Sigmoid colon (tissue), 7 donors: ENCODE results near the gene IMMP2L. TPM values are rescaled to one million over a fixed set of nuclear protein-coding genes. Genes with fewer than 3 reads are reported as not detected.
"Not testable (repeated sequence)": the region's sequence is repeated elsewhere in the genome, so short reads cannot be mapped to it uniquely, and the experiment has no call there.

Experiments used
- DNase-seq: peaks from one replicate; pipeline ENCODE4 v3.0.0-alpha.2; 2019
- H3K27ac ChIP-seq, 4 donors: fragments of 200-600 bp; sonication (generic); one replicate each; pipeline ENCODE4 v1.5.1; 2016 to 2019; ENCODE audit warnings: mild to moderate bottlenecking in 1 of 4
- H3K27me3 ChIP-seq, 3 donors: fragments of 200-600 bp; sonication (generic); one replicate each; pipeline ENCODE4 v1.5.1; 2019; ENCODE audit warnings: mild to moderate bottlenecking in 1 of 3
- H3K36me3 ChIP-seq, 4 donors: fragments of 200-600 bp; sonication (generic); one replicate each; pipeline ENCODE4 v1.5.1; 2016 to 2019
- H3K4me1 ChIP-seq, 4 donors: fragments of 200-600 bp; sonication (generic); one replicate each; pipeline ENCODE4 v1.5.1; 2017 to 2019
- H3K4me3 ChIP-seq, 4 donors: fragments of 200-600 bp; sonication (generic); one replicate each; pipeline ENCODE4 v1.5.1; 2017 to 2019; ENCODE audit warnings: mild to moderate bottlenecking in 2 of 4, moderate library complexity in 1 of 4
- H3K9me3 ChIP-seq, 4 donors: fragments of 200-600 bp in 3 of 4; sonication (generic) in 3 of 4; one replicate each; pipeline versions ENCODE4 v1.5.1 to v1.6.1; 2013 to 2019
- EP300 ChIP-seq, 4 donors: sonication (generic); formaldehyde crosslinking; IDR thresholded peaks; one replicate each; pipeline ENCODE4 v1.6.1; 2017; ENCODE audit warnings: antibody characterized with exemption in 4 of 4
- POLR2A ChIP-seq, 2 donors: fragments of 450-650 bp; IDR thresholded peaks; one replicate each; pipeline ENCODE4 v1.6.1; 2016; ENCODE audit warnings: antibody characterized with exemption in 2 of 2, mild to moderate bottlenecking in 2 of 2, moderate library complexity in 2 of 2
- POLR2AphosphoS5 ChIP-seq, 4 donors: sonication (generic); formaldehyde crosslinking; IDR thresholded peaks; one replicate each; pipeline ENCODE4 v1.6.1; 2017; ENCODE audit warnings: antibody characterized with exemption in 4 of 4
- WGBS, 2 donors: extraction: QIAGEN DNeasy Blood & Tissue Kit; methylation state at CpG; one replicate each; pipeline ENCODE4 v1.1.7; 2013; 5-methylcytosine and 5-hydroxymethylcytosine counted together
- intact Hi-C: fragments of 100-400 bp; cut with DNase I; formaldehyde crosslinking; loops from one replicate; pipeline ENCODE4 v1.15.1; 2023
- polyA plus RNA-seq, 3 donors: library from polyadenylated mRNA; stranded (reverse); fragments of 200-250 nt; gene quantifications; one replicate each; pipeline ENCODE4 v1.2.3, GENCODE V29; 2013
- total RNA-seq, 4 donors: library from RNA; depleted of rRNA; stranded (reverse); fragments of >200 nt; gene quantifications; one replicate each; pipeline ENCODE4 v1.1.0, GENCODE V29; 2016
- TF ChIP-seq, protein P1 (sequence below), 4 experiments: fragments of 450-650 bp in 3 of 4; fragments of 200-600 bp in 1 of 4; IDR thresholded peaks; one replicate each; pipeline ENCODE4 v1.5.1; 2016 to 2019; ENCODE audit warnings: antibody characterized with exemption in 4 of 4, mild to moderate bottlenecking in 3 of 4, moderate library complexity in 2 of 4
- donor health status: healthy with polysubstance abuse.
- donor health status: Bipolar disorder and iron deficiency.
- donor health status: healthy.

Gene IMMP2L
- total and polyA plus RNA-seq, 7 donors, result 2.5 to 57.9 (median 18.5) TPM

DNA sequence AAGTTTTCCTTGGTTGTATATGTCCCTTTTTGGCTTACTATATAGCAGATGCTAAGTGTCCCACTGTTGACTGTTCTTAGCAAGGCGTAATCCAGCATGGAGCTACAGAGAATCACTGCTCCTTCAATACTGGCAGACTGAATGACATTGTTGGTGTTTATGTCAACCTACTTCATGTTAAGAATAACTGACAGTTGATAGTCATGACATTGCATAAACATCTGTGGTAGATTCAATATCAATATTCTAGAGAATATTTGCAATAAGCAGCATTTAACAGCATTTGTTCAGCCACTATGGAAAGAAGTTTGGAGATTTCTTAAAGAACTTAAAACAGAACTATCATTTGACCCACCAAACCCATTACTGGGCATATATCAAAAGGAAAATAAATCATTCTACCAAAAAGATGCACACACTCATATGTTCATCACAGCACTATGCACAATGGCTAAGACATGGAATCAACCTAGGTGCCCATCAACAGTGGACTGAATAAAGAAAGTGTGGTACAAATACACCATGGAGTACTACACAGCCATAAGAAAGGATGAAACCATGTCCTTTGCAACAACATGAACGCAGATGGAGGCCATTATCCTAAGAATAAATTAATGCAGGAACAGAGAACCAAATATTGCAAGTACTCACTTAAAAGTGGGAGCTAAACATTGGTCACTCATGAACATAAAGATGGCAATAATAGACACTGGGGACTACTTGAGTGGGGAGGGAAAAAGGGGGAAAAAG, 88.7 kb downstream of the IMMP2L start:
- H3K4me3 ChIP-seq, result no peak overlapping the region
- 71 to 96% methylated on average over 2 of the region's 2 CpGs for WGBS, 2 donors
- DNase-seq, result no peak
- no peaks in the 10 kb centered on the region for H3K36me3 ChIP-seq
- TF ChIP-seq EP300 (IDR thresholded peaks at IDR 0.05) (no peak), POLR2AphosphoS5 (IDR thresholded peaks at IDR 0.05) (no peak)
- peaks cover 0 to 3% (median 0%) of the 10 kb centered on the region in 4 donors for H3K9me3 ChIP-seq
- intact Hi-C loops, result no loop called here
- H3K4me1 ChIP-seq, result peaks cover 0 to 9% (median 0%) of the 10 kb centered on the region in 4 donors
- no peaks in the 10 kb centered on the region for H3K27me3 ChIP-seq
- H3K27ac ChIP-seq, result no peak overlapping the region

DNA sequence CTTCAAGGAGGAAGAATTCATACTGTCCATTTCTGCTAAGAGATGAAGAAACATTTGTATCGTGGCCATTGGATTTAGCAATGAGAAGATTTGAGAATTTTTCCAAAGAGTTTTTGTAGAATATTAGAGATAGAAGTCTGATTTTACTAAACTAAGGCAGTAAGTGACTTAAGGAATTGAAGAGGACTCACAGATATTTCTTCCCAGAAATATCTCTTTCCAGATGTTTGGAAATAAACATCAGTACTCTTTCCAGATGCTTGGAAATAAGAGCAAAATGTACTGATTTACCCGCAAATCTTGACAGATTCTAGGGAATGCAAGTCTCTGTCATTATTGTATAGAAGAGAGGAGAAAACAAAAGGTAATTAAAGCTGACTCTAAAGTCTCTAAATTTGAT, 91.3 kb downstream of the IMMP2L start:
- H3K36me3 ChIP-seq, result no peaks in the 10 kb centered on the region
- TF ChIP-seq POLR2A (IDR thresholded peaks at IDR 0.05), result no peak
- H3K4me3 ChIP-seq, result no peak overlapping the region
- intact Hi-C loops, result no loop called here
- peaks cover 0 to 3% (median 0%) of the 10 kb centered on the region in 4 donors for H3K9me3 ChIP-seq
- 85 to 88% methylated on average over 2 of the region's 2 CpGs for WGBS, 2 donors
- no peak overlapping the region for H3K27ac ChIP-seq
- peaks cover 0 to 4% (median 0%) of the 10 kb centered on the region in 4 donors for H3K4me1 ChIP-seq
- no peak for DNase-seq
- no peaks in the 10 kb centered on the region for H3K27me3 ChIP-seq

DNA sequence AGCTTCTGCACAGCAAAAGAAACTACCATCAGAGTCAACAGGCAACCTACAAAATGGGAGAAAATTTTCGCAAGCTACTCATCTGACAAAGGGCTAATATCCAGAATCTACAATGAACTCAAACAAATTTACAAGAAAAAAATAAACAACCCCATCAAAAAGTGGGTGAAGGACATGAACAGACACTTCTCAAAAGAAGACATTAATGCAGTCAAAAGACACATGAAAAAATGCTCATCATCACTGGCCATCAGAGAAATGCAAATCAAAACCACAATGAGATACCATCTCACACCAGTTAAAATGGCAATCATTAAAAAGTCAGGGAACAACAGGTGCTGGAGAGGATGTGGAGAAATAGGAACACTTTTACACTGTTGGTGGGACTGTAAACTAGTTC, 92.4 kb downstream of the IMMP2L start:
- DNase-seq, H3K4me3 ChIP-seq, intact Hi-C loops, H3K36me3 ChIP-seq, H3K27me3 ChIP-seq, H3K4me1 ChIP-seq, H3K27ac ChIP-seq, H3K9me3 ChIP-seq: not testable (repeated sequence)
- 92 to 98% methylated on average over 1 of the region's 1 CpG for WGBS, 2 donors

DNA sequence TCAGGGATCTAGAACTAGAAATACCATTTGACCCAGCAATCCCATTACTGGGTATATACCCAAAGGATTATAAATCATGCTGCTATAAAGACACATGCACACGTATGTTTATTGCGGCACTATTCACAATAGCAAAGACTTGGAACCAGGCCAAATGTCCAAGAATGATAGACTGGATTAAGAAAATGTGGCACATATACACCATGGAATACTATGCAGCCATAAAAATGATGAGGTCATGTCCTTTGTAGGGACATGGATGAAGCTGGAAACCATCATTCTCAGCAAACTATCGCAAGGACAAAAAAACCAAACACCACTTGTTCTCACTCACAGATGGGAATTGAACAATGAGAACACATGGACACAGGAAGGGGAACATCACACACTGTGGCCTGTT, 96.5 kb downstream of the IMMP2L start:
- intact Hi-C loops, H3K27ac ChIP-seq, H3K4me1 ChIP-seq, H3K36me3 ChIP-seq, DNase-seq, H3K9me3 ChIP-seq, H3K27me3 ChIP-seq, H3K4me3 ChIP-seq: not testable (repeated sequence)
- 93 to 96% methylated on average over 3 of the region's 3 CpGs for WGBS, 2 donors

DNA sequence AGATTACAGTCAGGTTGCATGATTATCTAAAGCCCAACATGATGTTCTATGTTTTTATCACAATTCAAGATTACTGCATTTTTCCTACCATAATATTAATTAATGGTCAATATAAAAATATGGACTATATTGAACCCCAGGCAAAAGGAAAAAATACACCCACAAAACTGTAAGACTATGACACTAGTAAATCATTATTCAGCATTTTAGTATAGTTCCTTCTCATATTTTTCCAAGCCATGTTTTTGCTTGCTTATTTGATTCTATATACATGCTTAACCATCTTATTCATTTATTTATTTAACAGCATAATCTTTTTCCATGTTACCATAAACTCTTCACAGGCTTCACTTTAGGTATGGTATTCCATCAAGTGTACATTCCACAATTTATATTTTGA, 101.6 kb downstream of the IMMP2L start:
- H3K4me3 ChIP-seq, result no peak overlapping the region
- DNase-seq, result no peak
- H3K27me3 ChIP-seq, result no peaks in the 10 kb centered on the region
- no peak overlapping the region for H3K27ac ChIP-seq
- no peaks in the 10 kb centered on the region for H3K4me1 ChIP-seq
- intact Hi-C loops, result no loop called here
- TF ChIP-seq EP300 (IDR thresholded peaks at IDR 0.05) (no peak), POLR2A (IDR thresholded peaks at IDR 0.05) (no peak), POLR2AphosphoS5 (IDR thresholded peaks at IDR 0.05) (no peak)
- TF ChIP-seq, protein P1, sequence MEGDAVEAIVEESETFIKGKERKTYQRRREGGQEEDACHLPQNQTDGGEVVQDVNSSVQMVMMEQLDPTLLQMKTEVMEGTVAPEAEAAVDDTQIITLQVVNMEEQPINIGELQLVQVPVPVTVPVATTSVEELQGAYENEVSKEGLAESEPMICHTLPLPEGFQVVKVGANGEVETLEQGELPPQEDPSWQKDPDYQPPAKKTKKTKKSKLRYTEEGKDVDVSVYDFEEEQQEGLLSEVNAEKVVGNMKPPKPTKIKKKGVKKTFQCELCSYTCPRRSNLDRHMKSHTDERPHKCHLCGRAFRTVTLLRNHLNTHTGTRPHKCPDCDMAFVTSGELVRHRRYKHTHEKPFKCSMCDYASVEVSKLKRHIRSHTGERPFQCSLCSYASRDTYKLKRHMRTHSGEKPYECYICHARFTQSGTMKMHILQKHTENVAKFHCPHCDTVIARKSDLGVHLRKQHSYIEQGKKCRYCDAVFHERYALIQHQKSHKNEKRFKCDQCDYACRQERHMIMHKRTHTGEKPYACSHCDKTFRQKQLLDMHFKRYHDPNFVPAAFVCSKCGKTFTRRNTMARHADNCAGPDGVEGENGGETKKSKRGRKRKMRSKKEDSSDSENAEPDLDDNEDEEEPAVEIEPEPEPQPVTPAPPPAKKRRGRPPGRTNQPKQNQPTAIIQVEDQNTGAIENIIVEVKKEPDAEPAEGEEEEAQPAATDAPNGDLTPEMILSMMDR (IDR thresholded peaks at IDR 0.05), result no peak
- no peaks in the 10 kb centered on the region for H3K36me3 ChIP-seq
- H3K9me3 ChIP-seq, result no peaks in the 10 kb centered on the region

DNA sequence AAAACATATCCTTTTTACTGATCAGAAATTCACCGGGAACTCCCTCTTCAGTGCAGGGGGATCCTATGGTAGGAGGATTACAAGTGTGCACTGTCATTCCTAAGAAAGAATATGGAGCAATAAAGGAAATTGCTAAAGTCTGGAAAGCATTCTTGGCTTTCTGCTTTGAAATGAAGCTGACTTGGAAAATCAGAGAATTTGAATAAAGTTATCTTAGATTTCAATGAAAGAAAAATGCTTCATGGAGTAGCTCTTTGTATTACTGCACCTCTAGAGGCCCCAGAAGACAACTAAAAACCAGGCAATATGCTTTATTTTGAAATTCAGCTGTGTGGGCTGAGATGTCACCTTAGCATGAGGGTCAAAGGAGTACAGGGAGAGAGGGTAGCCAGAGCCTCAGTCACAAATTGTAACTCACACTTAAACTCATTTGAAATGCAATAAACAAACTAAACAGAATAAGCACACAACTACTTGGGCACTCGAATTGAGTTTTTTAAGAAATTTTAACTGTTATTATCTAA, 102.5 kb downstream of the IMMP2L start:
- TF ChIP-seq, protein P1 (IDR thresholded peaks at IDR 0.05), result no peak
- no peak for TF ChIP-seq EP300 (IDR thresholded peaks at IDR 0.05)
- TF ChIP-seq POLR2A (IDR thresholded peaks at IDR 0.05), result no peak
- no peak for TF ChIP-seq POLR2AphosphoS5 (IDR thresholded peaks at IDR 0.05)
- H3K36me3 ChIP-seq, result no peaks in the 10 kb centered on the region
- no peaks in the 10 kb centered on the region for H3K27me3 ChIP-seq
- no peaks in the 10 kb centered on the region for H3K9me3 ChIP-seq
- H3K4me1 ChIP-seq, result no peaks in the 10 kb centered on the region
- DNase-seq, result no peak
- intact Hi-C loops, result no loop called here
- no peak overlapping the region for H3K27ac ChIP-seq
- WGBS, 2 donors, result 81 to 89% methylated on average over 2 of the region's 2 CpGs
- H3K4me3 ChIP-seq, result no peak overlapping the region
